GM04504 (cell line): ENCODE results near the gene CARD9.

Experiments used
- DNase-seq: peaks from one replicate; pipeline ENCODE4 v3.0.0-alpha.2; 2012; ENCODE audit warnings: low read depth

The CARD9 gene

DNA sequence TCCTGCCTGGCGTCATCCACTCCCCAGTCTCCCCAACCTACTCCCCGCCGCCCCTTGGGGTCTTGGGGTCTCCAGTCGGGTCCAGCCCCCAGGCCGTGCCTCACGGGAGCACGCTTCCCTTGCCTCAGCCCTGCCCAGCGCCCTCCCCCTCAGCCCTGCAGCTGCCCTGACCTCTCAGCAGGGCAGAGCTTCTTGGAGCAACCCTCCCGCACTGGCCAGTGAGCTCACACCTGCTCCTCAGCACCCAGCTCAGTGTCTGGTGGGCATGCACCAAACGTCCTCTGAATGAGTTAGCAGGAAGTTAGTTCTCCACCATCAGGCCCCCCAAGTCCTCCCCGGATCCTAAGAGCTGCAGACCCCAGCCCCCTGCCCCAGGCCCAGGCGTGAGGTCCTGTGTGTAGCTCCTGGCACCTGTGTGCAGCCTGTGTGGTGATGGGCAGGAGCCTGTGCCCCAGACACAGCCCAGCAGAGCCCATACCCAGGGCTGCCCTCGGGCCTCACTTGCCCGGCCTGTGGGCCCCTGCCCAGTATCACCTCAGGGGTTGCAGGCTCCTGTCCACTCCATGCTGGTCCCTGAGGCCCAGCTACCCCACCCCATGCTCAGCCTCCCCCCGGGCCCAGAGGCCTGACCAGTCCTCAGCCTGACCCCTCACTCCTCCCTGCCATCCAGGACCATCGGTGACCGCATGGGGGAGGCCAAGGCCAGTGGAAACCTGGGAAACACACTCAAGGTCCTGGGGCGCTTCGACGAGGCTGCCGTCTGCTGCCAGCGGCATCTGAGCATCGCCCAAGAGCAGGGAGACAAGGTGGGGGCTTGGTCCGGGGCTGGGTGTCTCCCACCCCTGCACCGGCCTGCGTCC, 37.9 kb downstream of the CARD9 start:
- DNase-seq, result no peak

DNA sequence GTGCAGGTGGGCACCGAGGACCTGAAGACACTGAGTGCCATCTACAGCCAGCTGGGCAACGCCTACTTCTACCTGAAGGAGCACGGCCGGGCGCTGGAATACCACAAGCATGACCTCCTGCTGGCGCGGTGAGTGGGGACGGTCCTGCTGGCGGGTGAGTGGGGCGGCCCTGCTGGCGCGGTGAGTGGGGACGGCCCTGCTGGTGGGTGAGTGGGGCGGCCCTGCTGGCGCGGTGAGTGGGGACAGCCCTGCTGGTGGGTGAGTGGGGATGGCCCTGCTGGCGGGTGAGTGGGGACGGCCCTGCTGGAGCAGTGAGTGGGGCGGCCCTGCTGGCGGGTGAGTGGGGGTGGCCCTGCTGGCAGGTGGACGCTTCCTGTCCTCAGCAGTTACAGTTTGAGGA, 38.9 kb downstream of the CARD9 start:
- DNase-seq, result no peak

DNA sequence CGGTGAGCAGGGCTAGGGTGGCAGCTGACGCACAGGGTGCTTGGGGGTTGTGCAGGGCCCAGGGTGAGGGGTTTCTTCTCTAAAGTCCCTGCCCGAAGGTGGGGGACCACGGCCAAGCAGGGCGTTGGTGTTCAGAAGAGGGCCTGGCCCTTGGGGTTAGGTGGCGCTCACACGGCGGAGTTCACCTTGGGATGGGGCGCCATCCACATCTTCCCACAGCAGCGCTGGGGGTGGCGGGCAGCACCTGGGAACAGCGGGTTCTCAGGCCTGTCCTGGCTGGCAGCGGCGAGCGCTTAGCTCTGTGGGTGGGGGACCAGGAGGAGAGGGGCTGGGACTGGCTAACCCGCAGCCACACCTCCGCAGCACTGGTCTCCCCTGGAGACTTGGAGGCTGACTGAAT, 40.0 kb downstream of the CARD9 start:
- no peak for DNase-seq

DNA sequence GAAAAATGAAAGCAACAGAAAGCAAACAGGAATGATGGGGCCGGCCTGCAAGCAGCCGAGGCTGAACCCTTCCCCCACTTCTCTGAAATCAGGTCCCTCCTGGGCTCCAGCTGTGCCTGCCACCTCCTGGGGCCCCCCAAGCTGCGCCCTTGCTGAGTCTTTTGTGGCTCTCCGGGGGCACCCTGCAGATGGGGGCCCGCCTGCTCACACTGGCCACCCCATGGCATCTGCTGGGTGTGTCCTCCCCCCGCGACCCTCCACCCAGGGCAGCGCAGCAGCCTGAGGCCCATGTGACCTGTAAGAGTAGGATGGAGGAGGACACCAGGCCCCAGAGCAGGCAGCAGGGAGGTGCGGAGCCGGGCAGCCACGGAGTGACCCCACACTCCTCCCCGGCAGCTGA, 40.4 kb downstream of the CARD9 start:
- DNase-seq, result no peak

DNA sequence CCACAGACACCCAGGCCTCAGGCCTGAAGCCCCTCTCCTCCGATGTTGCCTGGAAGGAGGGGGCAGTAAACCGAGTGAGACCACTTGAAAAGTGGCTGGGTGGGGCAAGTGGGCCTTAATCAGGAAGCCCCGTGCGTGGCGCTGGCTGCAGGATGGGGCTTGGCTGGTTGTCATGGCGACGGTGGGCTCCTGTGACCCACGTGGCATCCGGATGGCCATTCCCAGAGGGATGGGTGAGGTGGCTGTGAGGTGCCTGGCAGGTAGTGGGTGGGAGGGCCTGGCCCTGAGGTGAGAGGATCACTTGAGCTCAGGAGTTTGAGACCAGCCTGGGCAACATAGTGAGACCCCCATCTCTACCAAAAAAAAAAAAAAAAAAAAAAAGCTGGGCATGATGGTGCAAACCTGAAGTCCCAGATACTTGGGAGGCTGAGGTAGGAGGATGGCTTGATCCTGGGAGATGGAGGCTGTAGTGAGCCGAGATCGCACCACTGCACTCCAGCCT, 40.9 kb downstream of the CARD9 start:
- DNase-seq, result no peak

DNA sequence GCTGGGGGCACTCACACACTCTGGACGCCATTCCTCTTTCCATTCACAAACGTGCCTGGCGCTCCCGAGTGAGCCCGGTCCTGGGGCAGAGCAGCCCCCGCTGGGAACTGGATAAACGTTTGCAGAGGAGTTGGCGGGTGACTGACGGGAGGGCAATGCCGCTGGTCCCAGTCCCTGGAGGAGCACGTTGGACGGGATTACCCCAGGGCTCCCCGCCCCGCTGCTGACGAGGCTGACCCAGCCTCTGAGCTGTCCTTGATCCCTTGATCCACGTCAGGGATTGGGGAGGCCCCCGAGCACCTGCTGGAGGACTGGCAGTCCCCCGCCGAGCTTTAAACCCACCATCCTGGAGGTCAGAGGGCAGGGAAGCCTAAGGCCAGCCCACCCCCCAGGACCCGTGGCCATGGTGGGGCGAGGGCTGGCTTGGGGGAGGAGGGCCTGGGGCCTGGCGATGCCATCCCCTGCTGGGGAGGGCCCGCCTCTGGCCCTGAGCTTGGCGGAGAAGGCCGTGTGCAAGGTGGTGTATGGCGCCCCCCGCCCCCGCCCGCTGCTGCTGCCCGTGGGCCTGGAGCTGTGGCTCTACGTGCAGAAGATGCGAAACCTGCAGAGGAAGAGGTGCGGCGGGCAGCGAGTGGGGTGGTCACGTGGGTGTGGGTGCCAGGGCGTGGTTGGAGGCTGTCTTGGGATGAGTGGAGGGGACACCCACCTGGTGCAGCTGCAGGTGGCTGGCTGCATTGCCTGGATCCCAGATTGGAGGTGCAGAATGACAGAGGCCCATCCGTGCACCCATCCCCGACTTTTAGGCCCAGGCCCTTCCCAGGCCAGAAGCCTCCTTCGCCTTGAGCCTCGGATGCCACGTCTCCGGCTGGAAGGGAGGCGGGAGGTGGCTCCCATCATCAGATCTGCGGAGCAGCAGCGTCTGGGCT, 41.6 kb downstream of the CARD9 start:
- DNase-seq, result no peak

DNA sequence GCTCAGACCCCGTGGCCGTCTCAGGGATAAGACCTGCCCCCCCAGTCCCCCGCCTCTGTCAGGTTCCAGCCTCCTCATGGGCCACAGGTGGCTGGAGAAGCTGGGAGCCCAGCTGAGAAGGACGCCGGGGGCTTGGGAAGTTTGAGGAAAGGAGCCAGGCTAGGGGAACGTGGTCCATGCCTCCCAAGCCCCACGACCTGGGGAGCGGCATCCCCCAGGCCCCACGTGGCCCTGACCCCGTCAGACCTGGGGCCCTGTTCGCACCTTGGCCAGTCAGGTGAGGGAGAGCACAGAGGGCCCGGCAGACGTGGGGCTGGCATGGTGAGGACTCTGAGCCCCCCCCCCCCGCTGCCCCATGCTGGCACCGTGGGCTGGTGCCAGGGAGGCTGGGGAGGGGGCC, 42.4 kb downstream of the CARD9 start:
- no peak for DNase-seq

DNA sequence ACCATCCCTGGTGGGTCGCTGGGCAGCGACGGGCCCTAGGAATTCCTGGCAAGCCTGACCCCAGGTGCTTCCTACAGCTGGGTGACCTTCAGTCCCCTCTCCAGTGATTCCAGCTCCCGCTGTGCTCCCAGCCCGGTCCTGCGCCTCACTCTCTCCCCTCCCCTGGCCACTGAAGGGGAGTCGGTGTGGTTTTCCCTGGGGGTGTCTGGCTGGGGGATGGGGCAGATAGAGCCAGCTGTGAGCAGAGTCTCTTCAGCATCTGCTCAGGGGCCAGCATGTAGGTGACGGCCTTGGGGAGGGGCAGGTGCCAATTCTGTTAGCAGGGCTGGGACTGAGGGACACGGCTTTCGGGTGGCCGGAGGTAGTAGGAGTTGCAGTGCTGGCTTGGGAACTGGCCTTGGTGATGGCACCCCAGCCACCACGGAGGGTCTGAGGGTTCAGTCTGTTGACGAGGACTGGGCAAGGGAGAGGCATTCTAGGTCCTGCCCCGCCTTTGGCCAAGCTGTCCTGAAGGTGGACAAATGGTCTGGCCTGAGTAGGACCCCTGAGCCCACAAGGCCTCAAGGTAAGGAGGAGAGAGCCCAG, 43.0 kb downstream of the CARD9 start:
- DNase-seq, result no peak

DNA sequence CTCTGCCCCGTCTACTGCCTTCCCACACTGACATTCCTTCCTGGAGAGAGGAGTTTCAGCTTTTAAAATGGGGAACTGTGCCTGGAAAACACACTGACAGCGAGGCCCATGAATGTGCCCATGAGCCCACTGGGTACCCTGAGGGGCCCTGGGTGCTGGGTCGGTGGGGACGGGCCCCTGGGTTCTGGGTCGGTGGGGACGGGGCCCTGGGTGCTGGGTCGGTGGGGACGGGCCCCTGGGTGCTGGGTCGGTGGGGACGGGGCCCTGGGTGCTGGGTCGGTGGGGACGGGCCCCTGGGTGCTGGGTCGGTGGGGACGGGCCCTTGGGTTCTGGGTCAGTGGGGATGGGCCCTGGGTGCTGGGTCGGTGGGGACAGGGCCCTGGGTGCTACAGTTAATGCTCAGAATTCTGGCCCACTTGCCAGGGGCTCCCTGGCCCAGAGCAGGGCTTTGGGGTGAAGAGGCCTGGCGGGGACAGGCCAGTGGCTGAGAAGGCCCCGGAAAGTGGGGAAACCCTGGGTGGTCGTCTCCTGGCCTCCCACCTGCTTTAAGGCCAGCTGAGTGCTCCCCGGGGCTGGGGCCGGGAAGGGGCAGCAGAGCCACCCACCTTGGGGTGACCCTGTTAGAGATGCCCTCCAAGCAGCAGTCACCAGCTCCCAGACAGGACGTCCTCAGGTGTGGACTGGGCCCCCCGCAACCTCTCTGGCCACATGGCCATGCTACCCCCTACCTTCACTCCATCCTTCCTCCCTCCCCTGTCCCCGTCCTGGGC, 43.6 kb downstream of the CARD9 start:
- no peak for DNase-seq

DNA sequence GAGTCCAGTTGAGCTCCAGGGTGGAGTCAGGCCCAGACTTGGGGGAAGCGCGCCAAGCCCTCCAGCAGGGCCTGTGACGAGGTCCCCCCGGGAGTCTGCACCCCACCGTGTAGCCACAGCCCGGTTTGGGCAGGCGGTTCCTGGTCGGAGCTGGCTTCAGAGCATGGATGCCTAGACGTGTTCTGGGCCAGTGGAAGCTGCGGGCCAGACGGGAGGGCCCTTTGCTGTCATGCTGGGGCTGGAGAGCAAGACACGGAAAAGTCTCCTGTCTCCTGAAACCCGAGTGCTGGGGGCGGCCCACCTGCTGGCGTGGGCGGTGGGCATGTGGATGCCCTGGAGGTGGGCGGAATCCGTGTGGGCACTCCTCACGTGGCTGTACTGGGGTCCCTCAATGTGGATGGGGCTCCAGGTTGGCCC, 44.2 kb downstream of the CARD9 start:
- no peak for DNase-seq

DNA sequence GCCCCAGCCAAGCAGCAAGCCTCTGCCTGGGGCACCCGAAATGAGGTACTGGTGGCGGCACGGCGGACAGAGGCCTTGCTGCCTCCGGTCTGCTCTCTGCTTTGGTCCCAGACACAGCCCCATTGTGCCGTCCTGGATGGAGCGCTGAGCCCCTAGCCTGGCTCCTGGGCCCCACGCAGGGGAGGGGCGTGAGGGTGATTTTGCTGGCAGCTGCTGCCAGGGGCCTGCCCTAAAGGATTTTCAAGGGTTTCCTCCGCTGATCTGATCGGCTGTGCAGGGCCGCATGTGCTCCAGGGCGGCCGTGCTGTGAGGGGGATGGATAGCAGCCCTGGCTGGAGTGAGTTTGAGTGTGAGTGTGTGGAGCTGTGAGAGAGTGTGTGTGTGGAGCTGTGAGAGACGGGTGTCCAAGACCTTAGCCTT, 44.8 kb downstream of the CARD9 start:
- DNase-seq, result no peak

DNA sequence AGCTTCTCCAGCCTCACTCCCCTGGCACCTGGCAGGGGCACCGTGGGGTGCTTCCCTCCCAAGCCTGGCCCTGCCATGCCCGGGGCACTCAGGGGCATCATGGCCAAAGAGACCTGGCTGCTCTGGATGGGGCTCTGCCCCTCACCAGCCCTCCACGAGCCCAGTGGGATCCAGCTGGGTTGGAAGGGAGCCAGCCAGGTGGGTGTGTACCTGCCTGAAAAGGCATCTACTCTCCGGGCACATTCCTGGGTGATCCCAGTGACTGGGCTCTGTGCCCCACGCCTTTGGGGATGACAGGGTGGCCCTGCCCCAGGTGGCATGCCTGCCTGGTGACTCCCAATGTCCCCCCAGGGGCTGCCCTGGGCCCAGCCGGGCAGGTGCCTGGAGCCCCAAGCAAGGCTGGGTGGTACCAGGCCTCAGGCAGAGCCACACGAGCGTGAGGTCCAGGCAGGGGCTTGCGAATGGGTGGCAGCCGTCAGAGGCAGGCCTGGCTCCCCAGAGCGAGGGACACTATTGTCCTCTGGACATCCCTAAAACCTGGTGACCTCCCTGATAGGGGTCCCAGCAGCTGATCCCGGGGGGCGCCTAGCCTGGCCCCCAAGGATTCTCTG, 45.4 kb downstream of the CARD9 start:
- no peak for DNase-seq

DNA sequence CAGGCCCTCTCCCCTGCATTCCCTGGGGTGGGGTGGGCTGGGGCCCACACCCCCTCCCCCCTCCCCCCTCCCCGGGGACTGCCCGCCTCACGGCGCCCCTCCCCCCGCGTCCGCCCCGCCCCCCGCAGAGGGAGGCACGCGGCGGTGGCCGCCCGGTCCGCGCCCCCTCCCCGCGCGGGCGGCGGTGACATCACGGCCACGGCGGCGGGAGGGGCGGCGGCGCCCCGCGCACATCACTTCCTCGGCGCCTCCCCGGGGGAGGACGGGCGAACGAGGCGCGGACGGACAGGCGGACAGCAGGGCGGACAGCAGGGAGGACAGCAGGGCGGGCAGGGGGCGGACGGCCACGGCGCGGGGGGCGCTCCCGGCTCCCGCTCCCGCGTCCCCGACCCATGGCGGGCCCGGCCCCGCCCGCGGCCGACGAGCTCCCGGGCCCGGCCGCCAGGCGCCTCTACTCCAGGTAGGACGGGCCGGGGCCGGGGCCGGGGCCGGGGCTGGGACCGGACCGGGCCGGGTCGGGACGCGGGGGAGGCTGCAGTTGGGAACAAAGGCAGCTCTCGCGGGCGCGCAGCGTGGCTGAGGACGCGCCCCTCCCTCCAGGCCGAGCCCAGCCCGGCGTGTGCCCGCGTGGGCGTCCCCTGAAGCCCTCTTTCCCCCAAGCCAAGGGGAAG, 46.0 kb downstream of the CARD9 start, which contains the start of gene GPSM1:
Gene GPSM1, plus strand, starts transcription at position 236 of the 671 bp plus-strand sequence. Its CDS starts 157 bp downstream, at position 393.
- no peak for DNase-seq

DNA sequence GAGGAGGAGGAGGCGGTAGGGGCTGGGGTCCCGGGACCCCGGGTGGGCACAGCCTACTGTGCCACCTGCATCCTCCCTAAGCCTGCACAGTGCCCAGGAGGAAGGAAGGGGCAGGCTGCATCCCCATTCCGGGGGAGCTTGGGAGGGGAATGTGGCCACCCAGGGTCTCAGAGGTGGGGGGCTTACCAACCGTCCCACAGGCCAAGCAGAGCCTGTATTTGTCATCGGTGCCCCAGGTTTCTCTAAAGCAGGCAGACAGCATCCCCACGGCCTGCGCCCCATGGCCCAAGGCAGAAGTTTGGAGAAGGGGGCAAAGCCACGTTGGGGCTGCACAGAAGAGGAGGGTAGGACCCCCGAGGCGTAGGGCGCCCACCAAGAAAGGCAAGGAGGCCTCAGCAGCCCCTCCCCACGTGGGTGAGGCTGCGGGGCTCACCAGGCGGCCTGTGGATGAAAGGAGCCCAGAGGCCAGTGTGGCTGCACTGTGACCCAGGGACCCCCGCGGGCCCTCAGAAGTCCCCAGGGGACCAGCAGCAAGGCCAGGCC, 46.6 kb downstream of the CARD9 start:
- DNase-seq, result no peak

DNA sequence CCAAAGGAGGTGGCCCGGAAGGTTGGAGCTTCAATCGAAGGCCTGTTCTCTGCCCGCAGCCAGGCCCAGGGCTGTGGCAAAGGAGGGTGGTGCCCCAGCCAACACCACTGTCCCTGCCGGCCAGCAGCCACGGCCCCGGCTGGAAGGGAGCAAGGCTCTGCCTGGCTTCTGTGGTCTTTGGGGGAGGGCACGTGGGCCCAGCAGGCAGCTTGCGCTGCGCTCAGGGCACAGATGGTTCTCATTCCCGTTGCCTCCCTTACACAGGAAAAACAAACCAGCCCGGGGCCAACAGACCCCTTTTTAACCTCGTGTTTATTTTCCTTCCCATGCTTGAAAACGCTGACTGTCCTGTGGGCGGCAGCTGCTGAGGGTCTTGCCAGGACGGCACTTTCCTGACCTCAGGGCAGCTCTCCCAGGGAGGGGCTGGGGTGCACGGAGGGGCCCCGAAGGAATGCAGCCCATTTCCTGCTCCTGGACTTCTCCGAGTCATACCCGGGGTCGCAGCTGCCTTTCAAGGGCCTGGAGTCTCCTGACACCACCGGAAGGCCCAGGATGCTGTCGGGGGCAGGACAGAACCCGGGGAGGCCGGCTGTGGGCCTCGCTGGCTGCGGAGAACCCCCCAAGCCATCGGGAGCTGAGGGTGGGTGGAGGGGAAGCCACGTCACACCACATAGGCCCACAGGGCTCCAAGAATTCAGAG, 47.3 kb downstream of the CARD9 start:
- DNase-seq, result peak; percentile 67

DNA sequence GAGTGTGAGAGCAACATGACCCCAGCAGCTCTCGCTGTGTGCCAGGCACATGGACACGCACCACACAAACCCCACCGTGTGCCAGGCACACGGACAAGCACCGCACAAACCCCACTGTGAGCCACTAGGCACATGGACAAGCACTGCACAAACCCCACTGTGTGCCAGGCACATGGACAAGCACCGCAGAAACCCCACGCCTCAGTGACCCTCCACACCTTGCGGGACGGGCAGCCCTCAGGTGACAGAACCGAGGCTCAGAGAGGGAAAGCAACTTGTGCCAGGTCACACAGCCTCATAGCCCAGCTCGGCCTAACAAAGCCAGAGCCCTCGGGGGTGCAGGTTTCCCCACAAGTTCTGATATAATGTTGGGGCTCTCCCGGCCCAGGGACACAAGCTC, 48.1 kb downstream of the CARD9 start:
- DNase-seq, result no peak

DNA sequence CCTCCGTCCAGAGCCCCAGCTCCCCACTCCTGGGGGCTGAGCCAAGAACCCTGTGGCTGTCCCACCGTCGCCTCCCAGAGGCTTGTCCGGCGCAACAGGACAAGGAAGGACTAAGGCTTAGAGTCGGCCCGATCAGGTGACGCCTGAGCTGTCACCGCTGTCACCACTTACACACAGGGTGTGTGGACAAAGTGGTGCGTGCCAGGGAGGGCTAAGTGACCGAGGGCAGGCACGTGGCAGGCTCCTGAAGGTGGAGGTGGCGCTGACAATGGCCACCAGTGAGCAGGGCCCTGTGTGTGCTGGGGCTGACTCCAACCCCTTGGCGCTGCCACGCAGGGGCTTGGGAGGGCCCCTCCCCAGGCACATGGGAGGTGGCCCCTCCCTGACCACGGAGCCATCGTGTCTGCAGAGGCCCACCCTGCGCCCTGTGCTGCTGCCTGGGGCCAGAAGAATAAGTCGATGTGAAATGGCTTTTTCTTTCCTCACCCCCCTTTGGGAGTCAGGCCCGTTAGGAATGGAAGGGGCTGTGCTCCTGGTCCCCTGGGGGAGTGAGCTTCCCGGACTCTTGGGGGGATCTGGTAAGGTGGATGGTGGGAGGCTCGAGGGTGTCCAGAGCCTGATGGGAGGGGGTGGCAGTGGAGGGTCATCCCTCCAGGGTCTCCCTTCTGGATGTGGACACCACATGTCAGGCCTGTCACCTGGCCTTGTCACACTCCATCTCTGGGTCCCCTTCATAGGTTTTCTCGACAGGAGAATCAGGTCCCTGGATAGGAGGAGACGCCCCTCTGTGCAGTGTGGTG, 48.8 kb downstream of the CARD9 start:
- DNase-seq, result no peak

DNA sequence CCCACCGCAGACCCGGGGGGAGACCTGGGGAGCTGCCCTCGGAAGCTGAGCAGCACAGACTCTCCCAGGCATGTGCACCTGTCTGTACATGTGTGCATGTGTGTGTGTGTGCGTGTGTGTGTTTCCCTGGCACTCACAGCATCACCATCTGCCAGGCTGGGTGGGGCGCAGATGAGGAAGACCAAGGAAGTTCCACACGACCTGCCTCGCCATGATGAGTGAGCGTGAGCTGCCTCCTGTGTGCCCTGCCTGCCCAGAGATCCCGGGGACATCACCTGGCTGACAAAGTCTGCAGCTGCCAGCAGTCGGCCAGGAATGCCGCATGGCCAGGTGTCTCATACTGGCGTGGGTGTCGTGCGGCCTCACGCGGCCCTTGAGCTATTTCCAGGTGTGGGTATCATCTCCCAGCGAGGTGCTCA, 50.1 kb downstream of the CARD9 start:
- no peak for DNase-seq
